GM18505 (cell line): ENCODE data around the gene WAC.

Source experiments
- ATAC-seq: cut with Tn5 transposase; IDR thresholded peaks from one replicate; pipeline ENCODE4 v1.9.1; 2021; ENCODE audit not compliant: unreplicated experiment
- POLR2A ChIP-seq: IDR thresholded peaks from 4 replicates; pipeline ENCODE4 v1.6.1; 2011; ENCODE audit warnings: borderline replicate concordance; ENCODE audit not compliant: insufficient read depth, insufficient read length; ENCODE audit errors: extremely low read depth

Gene WAC

DNA sequence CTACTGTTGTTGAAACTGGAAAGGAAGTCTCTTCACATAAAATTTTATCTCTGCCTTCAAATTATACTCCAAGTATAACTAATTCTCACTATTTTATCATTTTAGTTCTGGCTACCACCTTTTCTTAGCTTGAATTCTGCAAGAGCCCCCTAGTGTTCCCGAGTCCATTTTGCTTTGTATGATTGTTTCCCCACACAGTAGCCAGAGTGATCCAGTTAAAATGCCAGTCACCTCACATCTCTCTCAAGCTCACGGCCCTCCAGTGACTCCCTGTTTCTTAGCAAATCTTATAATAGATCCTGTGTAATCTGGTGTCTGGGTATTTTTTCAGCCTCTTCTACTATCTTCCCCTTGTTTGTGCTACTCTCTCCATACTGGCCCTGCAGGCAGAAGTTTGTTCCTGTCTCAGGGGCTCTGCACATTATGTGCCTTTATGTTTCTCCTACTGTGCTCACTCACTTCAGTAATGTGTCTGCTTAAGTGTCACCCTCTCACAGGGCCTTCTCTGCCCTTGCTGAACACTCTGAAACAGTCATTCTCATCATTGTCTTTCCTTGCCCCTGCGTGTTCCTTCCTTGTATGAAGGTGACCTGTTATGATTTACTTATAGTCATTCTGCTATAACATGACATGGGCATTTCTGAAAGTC lies 8.9 kb downstream of the WAC start:
- no peak for TF ChIP-seq POLR2A
- ATAC-seq: no peak

DNA sequence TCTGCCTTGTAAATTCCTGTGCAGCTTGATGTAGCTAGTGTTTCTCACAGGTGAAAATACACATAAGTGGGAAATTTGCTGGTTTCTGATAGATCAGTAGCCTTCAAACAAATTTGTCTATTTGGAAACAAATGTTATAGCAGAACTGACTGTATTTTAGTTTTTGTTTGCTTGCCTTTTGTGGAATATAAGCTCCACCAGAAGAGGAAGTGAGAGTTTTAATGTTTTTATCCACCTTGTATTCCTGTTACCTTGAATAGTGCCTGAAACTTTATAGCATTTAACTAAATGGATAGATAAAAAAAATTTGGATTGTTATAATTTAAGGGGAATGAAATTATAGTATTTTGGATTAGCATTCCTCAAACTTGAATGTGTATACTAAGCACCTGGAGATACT lies 9.8 kb downstream of the WAC start:
- ATAC-seq: no peak
- TF ChIP-seq POLR2A: no peak

DNA sequence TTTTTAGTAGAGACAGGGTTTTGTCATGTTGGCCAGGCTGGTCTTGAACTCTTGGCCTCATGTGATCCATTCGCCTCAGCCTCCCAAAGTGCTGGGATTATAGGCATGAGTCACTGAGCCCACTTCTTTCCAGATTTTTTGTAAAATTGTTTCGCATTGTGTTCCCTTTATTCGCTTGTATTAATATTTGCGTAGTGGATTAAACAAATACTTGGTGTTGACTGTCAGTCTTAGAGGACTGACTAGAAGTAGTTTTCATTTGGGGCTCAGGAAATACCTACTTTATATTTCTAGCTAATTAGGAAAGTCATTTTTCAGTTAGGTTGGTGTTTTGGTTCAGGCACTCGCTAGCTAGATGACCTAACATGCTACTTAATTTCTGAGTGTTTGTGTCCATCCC lies 11.1 kb downstream of the WAC start:
- no peak for ATAC-seq
- TF ChIP-seq POLR2A: no peak

DNA sequence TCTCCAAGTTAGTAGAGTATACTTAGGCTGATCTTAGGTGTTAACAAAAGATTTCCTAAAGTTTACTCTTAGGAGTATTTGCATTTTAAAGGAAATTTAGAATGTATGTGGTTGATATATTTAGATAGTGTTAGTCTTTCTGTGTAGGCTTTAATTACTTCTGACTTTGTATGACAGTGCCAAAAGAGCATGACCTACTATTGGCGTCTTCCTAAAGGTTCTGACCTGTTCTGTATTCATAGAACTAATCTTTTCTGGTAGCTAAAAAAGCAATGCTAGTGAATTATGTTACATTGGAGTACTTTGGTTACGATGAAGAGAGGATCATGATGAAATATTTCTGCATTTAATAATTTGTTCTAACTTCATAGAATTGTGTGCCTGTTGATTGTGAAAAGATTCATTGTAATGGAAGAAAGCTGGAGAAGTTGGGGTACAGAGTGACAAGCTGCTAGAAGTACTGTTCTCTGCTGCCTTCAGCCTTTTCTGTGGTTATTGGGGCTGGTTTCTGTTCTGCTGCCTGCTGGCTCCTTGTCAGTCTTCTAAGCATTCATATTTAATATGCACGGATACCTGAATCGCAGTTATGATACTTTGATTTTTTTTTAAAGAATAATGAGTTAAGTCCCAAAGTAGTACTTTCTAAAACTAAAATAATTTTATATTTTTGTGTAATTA lies 13.2 kb downstream of the WAC start:
- no peak for TF ChIP-seq POLR2A
- peak; percentile 62 for ATAC-seq

DNA sequence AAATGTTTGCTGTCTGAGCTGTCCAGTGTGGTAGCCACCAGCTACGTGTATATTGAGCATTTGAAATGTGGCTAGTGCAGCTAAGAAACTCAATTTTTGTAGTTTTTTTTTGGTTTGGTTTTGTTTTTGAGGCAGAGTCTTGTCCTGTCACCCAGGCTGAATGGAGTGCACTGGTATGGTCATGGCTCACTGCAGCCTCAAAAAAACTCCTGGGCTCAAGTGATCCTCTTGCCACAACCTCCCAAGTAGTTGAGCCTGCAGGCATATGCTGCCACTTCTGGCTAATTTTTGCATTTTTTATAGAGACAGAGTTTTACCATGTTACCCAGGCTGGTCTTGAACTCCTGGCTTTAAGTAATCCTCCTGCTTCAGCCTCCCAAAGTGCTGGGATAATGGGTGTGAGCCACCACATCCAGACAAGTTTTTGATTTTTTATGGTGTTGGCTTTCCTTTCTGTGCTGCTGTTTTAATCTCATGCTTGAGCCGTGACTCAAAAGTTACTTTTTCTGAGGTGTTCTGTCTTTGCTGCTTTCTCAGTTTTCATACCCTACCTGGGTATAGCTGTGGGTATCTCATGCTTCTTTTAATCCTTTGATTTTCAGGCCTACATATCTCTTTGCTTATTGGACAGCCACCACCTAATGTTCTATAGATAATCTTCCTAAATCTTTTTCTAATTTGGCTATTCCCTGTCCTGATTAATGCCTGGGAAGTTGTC lies 16.0 kb downstream of the WAC start:
- ATAC-seq: no peak
- no peak for TF ChIP-seq POLR2A

DNA sequence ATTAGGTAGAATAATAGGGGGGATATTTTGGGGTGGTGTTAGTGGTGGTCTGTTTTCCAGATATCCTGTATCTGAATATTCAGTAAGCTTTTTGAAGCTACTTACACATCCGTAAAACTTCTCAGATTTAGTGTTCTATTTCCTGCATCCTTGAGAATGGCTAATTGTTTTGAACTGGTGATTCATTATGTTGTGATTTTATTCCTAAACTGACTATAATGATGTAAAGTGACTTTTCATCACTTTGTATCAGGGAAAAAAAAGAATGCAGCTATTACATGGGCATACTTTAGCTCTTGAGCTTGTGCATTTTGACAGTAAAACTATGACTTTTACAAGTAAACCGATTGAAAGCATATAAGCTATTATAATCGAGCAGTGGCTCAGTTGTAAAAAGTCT lies 18.2 kb downstream of the WAC start:
- ATAC-seq: no peak
- no peak for TF ChIP-seq POLR2A

DNA sequence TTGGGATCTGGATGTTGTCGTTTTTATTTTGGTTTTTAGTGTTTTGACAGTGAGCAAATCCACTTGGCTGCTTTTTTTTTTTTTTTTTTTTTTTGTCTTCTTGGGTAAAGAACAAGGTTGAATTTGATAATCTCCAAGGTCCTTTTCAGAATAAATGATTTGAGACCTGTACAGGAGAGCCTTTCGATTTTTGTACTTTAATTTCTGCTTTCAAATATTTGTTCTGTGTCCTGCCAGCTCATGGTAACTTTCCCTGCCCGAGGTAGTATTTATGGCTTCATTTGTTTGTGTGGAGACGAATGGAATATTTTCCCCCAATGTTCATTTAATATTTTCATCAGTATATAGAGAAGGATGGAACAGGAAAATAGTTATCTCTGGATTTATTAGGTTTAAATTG lies 19.9 kb downstream of the WAC start:
- ATAC-seq: no peak
- no peak for TF ChIP-seq POLR2A

DNA sequence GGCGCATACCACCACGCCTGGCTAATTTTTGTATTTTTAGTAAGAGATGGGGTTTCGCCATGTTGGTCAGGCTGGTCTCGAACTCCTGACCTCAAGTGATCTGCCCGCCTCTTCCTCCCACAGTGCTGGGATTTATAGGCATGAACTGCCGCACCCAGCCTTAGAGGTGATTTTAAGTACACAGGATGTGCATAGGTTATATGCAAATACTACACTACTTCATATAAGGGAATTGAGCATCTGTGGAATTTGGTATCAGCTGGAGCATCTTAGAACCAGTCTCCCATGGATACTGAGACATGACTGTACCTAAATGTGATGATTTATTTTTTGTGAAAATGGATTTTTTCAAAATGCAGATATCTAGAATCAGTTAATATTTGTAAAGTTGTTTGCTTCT lies 21.1 kb downstream of the WAC start:
- ATAC-seq: no peak

DNA sequence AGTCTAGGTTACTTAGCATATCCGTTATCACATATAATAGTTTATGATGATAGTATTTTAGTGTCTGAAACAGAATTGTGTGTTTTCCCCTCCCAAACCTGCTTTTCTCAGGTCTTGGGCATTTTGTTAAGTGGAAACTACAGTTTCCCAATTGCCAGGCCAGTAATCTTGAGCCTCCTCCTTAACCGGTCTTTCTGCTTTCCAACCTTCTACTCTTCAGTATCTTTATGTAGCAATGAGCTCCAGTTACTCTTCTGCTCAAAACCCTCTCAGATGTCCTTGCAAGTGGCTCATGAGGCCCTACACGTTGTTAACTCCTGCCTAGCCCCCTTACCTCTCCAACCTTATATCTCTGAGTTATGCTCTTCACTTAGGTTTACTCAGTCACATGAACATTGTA lies 22.0 kb downstream of the WAC start:
- TF ChIP-seq POLR2A: no peak
- no peak for ATAC-seq

More for the DNA sequence above, 21.1 kb downstream of the WAC start:
- TF ChIP-seq POLR2A: no peak

DNA sequence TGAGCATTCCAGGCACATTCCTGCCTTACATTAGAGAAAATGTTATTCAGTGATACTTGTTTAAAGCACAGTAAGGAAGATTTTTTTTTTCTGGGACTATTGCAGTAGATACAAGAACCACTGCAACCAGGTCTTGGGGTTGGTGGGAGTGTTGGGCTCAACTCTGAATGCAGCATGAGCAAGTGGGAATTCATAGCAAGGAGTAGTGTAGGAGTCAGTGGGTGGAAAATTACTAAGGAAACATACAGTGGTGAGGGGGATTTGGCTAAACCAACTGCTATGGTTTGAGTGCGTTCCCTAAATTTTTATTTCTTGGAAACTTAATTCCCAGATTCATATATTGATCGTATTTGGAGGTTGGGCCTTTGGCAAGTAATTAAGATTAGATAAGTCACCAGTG lies 22.4 kb downstream of the WAC start:
- ATAC-seq: no peak
- no peak for TF ChIP-seq POLR2A

DNA sequence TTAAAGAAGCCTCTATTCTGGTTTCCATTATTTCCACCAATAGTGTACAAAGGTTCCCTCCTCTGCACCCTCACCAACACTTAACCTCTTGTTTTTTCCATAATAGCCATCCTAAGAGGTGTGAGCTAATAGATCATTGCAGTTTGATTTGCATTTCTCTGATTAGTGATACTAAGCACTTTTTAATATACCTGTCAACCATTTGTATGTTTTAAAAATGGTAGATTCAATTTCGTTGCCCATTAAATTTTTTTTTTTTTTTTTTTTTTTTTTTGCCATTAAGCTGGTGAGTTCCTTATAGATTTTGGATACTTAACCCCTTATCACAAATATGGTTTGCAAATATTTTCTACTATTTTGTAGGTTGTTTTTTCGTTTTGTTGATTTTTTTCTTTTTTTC lies 23.2 kb downstream of the WAC start:
- no peak for ATAC-seq
- no peak for TF ChIP-seq POLR2A

DNA sequence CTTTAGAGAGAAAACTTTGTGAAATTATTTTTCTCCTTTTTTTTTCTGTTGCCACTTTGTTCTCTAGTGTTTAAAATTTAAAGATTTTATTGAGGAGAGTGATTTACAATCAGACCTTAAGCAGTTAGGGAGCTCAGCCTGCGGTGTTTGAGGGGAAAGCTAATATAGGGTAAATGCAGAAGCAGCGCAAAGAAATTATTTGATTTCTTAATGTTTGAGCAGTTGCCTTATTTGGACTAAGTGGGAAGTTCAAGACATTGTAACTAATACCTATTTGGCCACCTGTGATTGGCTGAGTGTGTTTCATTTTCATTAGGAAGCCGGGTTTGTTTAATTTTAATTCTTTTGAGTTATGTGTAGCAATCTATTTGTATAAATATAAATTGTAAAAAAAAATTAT lies 25.3 kb downstream of the WAC start:
- no peak for ATAC-seq

DNA sequence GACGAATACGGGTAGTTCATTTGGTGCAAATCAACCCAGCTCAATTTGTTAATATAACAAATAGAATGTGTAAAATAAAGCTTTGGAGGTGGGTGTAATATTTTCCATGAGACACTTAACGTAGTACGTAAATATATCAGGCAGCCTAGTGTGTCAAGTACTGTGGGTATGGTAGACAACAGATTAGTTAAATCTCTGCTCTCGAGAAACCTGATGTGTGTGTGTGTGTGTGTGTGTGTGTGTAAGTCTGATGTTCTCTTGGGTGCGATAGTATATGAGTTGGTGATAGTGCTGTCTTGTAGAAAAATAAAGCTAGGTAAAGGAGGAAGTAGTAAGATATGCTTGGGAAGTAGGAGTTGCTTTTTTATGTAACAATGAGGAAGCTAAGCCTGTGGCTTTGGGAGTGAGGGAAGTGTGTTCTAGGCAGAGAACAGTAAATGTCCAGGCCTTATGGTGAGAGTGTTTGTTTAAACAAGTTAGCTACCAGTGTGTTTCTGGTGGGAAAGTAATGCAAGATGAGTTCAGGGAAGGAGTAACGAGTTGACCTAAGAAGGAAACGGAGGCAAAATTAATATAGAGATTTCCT lies 26.1 kb downstream of the WAC start:
- no peak for TF ChIP-seq POLR2A
- ATAC-seq: no peak

More for the DNA sequence above, 25.3 kb downstream of the WAC start:
- no peak for TF ChIP-seq POLR2A

DNA sequence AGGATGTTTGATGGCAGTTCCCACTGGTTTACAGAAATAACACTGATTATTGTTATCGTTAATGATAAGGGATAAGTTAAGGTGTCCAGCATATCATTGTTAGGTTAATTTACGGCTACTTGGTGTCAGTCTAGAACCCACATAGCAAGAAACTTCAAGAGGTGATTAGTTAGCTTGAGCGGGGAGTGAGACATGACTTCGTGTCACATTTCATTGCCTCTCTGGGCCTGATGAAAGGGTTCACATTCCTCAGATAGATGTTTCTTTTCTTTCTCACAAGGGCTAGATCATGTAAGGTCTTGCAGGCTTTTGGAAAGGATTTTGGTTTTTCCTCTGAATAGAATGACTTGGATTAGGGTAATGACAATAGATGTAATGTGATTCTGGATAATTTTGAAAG lies 26.7 kb downstream of the WAC start:
- TF ChIP-seq POLR2A: no peak
- no peak for ATAC-seq

DNA sequence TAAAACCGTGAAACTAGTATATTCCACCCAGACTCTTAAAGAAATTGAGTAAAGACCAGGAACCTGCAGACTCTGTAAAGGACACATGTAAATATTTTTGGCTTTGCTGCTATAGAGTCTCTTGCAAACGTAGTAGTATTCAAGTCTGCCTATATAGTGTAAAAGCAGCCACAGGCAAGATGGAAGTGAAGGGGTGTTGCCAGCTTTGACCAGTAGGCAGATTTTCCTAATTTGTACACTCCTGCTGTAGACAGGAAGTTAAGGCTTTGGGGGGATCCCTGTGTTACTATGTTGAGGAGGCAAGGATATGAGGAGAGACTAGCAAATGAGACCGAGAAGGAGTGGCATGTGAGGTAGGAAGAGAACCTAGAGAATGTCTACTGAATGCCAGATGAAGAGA lies 27.7 kb downstream of the WAC start:
- no peak for TF ChIP-seq POLR2A
- ATAC-seq: no peak

DNA sequence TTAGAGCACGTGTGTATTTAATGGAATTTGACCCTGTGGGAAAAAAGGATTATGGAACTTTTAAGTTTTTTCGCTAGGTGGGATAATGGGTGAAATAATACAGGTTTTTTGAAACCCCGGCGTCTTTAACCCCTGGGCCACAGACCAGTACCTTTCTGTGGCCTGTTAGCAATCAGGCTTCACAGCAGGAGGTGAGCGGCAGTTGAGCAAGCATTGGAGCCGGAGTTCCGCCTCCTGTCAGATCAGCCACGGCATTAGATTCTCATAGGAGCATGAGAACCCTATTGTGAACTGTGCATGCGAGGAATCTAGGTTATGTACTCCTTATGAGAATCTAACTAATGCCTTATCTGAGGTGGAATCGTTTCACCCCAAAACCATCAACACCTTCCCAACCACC lies 28.6 kb downstream of the WAC start:
- no peak for ATAC-seq
- TF ChIP-seq POLR2A: no peak
